Stimulated activated CD8-positive, alpha-beta memory T cell treated with anti-CD3 and anti-CD28 coated beads, Interleukin-12 subunit alpha, Interleukin-12 subunit beta, amount 100 ng/mL, for 4 hours (primary cell): ENCODE measurements around the gene UQCR11.

Source experiments
- DNase-seq: peaks from one replicate; pipeline ENCODE4 v3.0.0-alpha.2; 2020; ENCODE audit warnings: low read depth

Gene UQCR11

GRCh38 chr19:1590641-1591397 lies 14.4 kb downstream of the UQCR11 start:
- DNase-seq = no peak

- DNase-seq = no peak
Measured at GRCh38 chr19:1587872-1588271, 17.4 kb downstream of the UQCR11 start.

GRCh38 chr19:1585243-1585580 lies 20.1 kb downstream of the UQCR11 start:
- no peak for DNase-seq

GRCh38 chr19:1584500-1585242 lies 20.6 kb downstream of the UQCR11 start:
- no peak for DNase-seq

GRCh38 chr19:1582201-1582600 lies 23.1 kb downstream of the UQCR11 start:
- DNase-seq = no peak

GRCh38 chr19:1580957-1581356 lies 24.3 kb downstream of the UQCR11 start:
- DNase-seq = no peak

GRCh38 chr19:1580382-1580781 lies 24.9 kb downstream of the UQCR11 start:
- no peak for DNase-seq

GRCh38 chr19:1579222-1579621 lies 26.0 kb downstream of the UQCR11 start:
- DNase-seq = no peak

GRCh38 chr19:1577929-1578618 lies 27.2 kb downstream of the UQCR11 start:
- no peak for DNase-seq

- DNase-seq = no peak
Measured at GRCh38 chr19:1577090-1577928, 28.0 kb downstream of the UQCR11 start.

GRCh38 chr19:1576242-1577089 lies 28.8 kb downstream of the UQCR11 start:
- DNase-seq = no peak

- DNase-seq = no peak
Measured at GRCh38 chr19:1575323-1576241, 29.7 kb downstream of the UQCR11 start.

- no peak for DNase-seq
Measured at GRCh38 chr19:1574354-1575136, 30.7 kb downstream of the UQCR11 start.

GRCh38 chr19:1572795-1573194 lies 32.5 kb downstream of the UQCR11 start:
- no peak for DNase-seq

GRCh38 chr19:1571358-1571757 lies 33.9 kb downstream of the UQCR11 start:
- DNase-seq = no peak

- no peak for DNase-seq
Measured at GRCh38 chr19:1570836-1571235, 34.4 kb downstream of the UQCR11 start.

- no peak for DNase-seq
Measured at GRCh38 chr19:1569997-1570396, 35.3 kb downstream of the UQCR11 start.

- peak; percentile 73 for DNase-seq
Measured at GRCh38 chr19:1568320-1569019, 36.8 kb downstream of the UQCR11 start, which contains the start of gene MEX3D. Gene MEX3D, minus strand, starts transcription at chr19:1568325. Its CDS starts 267 bp downstream, at chr19:1568058.

- no peak for DNase-seq
Measured at GRCh38 chr19:1567848-1568227, 37.4 kb downstream of the UQCR11 start.
